ENCODE results near the gene DDX24. TPM values are rescaled to one million over a fixed set of nuclear protein-coding genes. Genes with fewer than 3 reads are reported as not detected.

Gene DDX24
- total and polyA plus RNA-seq, 2 experiments from 2014 or later, result 123 to 149 TPM

DNA sequence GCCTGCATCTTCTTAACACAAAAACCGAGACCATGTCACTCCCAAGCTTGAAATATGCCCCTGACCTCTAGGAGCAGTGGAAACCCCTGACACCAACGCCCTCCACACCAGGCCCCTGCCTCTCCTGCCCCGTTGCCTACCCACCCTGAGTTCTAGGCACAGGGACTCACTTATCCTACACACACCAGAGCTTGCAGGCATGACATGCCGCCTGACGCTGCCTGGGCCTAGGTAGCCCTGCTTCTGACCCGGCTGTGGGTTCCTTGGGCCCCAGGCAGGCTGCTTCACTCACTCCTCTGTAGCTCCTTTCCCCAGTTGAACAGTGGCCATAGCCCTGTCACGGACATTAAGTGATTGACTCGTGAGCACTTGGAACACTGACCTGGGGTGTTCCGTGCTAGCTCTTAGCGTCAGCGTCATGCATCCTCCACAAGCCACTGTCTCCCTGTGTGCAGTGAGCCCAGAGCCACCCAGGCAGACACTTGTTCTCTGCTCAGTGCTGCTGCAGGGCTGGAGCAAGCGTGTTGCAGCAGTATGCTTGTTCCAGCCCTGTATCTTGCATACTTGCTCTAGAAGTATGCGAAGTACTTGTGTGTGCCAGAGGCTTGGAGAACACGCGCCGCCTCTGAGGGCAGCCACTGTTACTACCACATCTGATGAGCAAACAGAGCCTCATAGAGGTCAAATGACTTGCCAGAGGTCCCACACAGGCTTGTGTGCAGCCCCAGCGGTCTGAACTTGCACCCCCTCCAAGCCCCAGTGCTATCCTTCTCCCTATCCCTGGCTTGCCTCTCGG is 39.3 kb downstream of the DDX24 start:
- Histone ChIP-seq H3K4me3 (no peak overlapping the region), H3K9ac (no peak overlapping the region), H4K20me1 (ENCODE audit: insufficient read depth) (no peaks in the 10 kb centered on the region), H2AFZ (no peak overlapping the region), H3K4me2 (ENCODE audit: unreplicated experiment) (no peak overlapping the region), H3K36me3 (ENCODE audit: low read depth) (no peaks in the 10 kb centered on the region), H3K4me1 (ENCODE audit: insufficient read depth) (peaks cover 5% of the 10 kb centered on the region; the same call in 1 of the 2 replicates), H3K9me3 (ENCODE audit: low read depth) (no peaks in the 10 kb centered on the region), H3K9me2 (ENCODE audit: insufficient read depth) (no peaks in the 10 kb centered on the region), H3K27me3 (replicated peaks; ENCODE audit: insufficient read depth) (no peaks in the 10 kb centered on the region), H3K27ac (no peak overlapping the region), H3K79me2 (ENCODE audit: insufficient read depth) (no peaks in the 10 kb centered on the region), H3F3A (ENCODE audit: insufficient read depth) (no peaks in the 10 kb centered on the region)
- WGBS, 2 experiments (ENCODE audit: low coverage in 1 of 2, low lambda C conversion rate in 2 of 2, missing lambda C conversion rate in 2 of 2), result 36 to 42% methylated on average over 18 of the region's 18 CpGs
- in situ Hi-C loops (cut with MboI), result no loop called here
- peak; percentile 89 for DNase-seq
- TF ChIP-seq EZH2phosphoT487 (IDR thresholded peaks at IDR 0.05; ENCODE audit: insufficient read depth, low read depth) (no peak), EZH2 (IDR thresholded peaks at IDR 0.05; ENCODE audit: insufficient read depth, poor library complexity, severe bottlenecking) (no peak)

DNA sequence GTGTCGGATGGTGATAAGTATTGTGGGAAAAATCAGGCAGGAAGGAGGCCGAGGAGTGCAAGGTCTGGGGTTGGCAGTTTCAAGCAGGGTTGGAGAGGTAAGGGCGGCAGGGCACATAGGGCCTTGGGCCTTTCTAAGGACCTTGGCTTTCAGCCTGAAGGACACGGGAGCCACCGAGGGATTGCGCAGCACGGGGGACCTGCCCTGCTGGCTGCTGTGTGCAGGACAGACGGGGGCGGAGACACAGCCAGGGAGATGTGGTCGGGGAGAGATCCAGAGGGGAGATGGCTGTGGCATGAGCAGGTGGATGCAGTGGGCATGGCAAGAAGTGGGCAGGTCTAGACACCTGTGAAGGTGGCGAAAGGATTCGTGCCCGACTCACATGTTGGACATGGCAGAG is 40.2 kb downstream of the DDX24 start:
- Histone ChIP-seq H3K27ac (no peak overlapping the region), H3K9me2 (ENCODE audit: insufficient read depth) (no peaks in the 10 kb centered on the region), H3K36me3 (ENCODE audit: low read depth) (no peaks in the 10 kb centered on the region), H2AFZ (no peak overlapping the region), H3K4me2 (ENCODE audit: unreplicated experiment) (no peak overlapping the region), H3K9me3 (ENCODE audit: low read depth) (no peaks in the 10 kb centered on the region), H3K79me2 (ENCODE audit: insufficient read depth) (no peaks in the 10 kb centered on the region), H3K9ac (no peak overlapping the region), H3K27me3 (replicated peaks; ENCODE audit: insufficient read depth) (no peaks in the 10 kb centered on the region), H3F3A (ENCODE audit: insufficient read depth) (no peaks in the 10 kb centered on the region), H4K20me1 (ENCODE audit: insufficient read depth) (no peaks in the 10 kb centered on the region), H3K4me3 (no peak overlapping the region), H3K4me1 (ENCODE audit: insufficient read depth) (peaks cover 5% of the 10 kb centered on the region; the same call in 1 of the 2 replicates)
- TF ChIP-seq EZH2phosphoT487 (IDR thresholded peaks at IDR 0.05; ENCODE audit: insufficient read depth, low read depth), result no peak
- no peak for TF ChIP-seq EZH2 (IDR thresholded peaks at IDR 0.05; ENCODE audit: insufficient read depth, poor library complexity, severe bottlenecking)
- in situ Hi-C loops (cut with MboI), result no loop called here
- 94% methylated on average over 13 of the region's 13 CpGs for WGBS, 2 experiments (ENCODE audit: low coverage in 1 of 2, low lambda C conversion rate in 2 of 2, missing lambda C conversion rate in 2 of 2)
- no peak for DNase-seq

DNA sequence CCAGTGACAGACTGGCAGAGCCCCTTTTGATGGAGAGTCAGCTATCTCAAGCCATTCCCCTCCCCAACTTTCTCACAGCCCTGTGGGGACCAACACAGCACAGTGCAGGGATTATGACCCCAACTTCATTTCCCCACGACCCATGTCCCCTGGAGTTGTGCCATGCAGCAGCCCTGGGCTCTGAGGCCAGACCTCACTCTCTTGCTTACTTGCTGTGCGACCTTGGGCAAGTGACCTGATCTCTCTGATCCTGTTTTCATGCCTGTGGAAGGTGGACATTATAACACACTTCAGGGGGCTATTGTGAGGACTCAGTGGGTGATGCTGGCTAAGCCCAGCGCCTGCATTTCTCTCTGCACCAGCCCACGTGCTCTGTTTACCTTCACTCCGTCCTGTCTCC is 40.8 kb downstream of the DDX24 start:
- Histone ChIP-seq H3K4me3 (no peak overlapping the region), H3K27ac (no peak overlapping the region), H4K20me1 (ENCODE audit: insufficient read depth) (no peaks in the 10 kb centered on the region), H3K36me3 (ENCODE audit: low read depth) (no peaks in the 10 kb centered on the region), H3K27me3 (replicated peaks; ENCODE audit: insufficient read depth) (no peaks in the 10 kb centered on the region), H3F3A (ENCODE audit: insufficient read depth) (no peaks in the 10 kb centered on the region), H3K79me2 (ENCODE audit: insufficient read depth) (no peaks in the 10 kb centered on the region), H3K9me3 (ENCODE audit: low read depth) (no peaks in the 10 kb centered on the region), H3K4me2 (ENCODE audit: unreplicated experiment) (no peak overlapping the region), H3K4me1 (ENCODE audit: insufficient read depth) (peaks cover 5% of the 10 kb centered on the region; the same call in 1 of the 2 replicates), H2AFZ (no peak overlapping the region), H3K9me2 (ENCODE audit: insufficient read depth) (no peaks in the 10 kb centered on the region), H3K9ac (no peak overlapping the region)
- DNase-seq, result no peak
- TF ChIP-seq EZH2 (IDR thresholded peaks at IDR 0.05; ENCODE audit: insufficient read depth, poor library complexity, severe bottlenecking) (no peak), EZH2phosphoT487 (IDR thresholded peaks at IDR 0.05; ENCODE audit: insufficient read depth, low read depth) (no peak)
- in situ Hi-C loops (cut with MboI), result no loop called here
- 77 to 79% methylated on average over 5 of the region's 5 CpGs for WGBS, 2 experiments (ENCODE audit: low coverage in 1 of 2, low lambda C conversion rate in 2 of 2, missing lambda C conversion rate in 2 of 2)

DNA sequence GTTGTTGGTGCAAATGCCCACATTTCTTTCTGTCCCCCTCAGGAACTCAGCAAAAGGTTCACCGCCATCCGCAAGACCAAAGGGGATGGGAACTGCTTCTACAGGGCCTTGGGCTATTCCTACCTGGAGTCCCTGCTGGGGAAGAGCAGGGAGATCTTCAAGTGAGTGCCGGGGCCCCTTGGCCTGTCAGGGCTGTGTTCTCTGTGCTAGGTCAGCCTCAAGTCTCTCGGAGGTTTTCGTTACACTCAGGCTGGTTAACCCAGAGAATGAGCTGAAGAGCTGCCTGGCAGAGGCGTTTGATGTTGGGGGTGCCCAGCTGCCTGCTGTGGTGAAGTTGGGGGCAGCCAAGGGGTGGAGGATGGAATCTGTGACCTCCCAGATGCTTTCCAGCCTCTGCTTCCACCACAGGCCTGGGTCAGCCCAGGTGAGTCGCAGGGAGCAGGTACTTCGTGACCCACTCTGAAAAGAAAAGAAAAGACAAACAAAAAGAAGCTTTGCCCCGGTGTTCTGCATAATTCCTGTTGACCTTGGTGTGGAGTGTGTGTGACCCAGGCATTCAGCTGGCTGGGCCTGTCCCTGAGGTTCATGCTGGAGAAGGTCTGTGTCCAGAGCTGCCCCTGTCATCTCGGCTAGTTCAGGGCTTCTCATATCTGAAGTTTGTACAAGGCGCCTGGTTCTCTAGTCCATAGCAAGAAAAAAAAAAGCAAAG is 41.9 kb downstream of the DDX24 start:
- no peaks in the 10 kb centered on the region for H3F3A ChIP-seq (ENCODE audit: insufficient read depth)
- DNase-seq, result no peak
- H3K9me3 ChIP-seq (ENCODE audit: low read depth), result no peaks in the 10 kb centered on the region
- H3K4me2 ChIP-seq (ENCODE audit: unreplicated experiment), result no peak overlapping the region
- no peaks in the 10 kb centered on the region for H3K27me3 ChIP-seq (replicated peaks; ENCODE audit: insufficient read depth)
- H3K36me3 ChIP-seq (ENCODE audit: low read depth), result no peaks in the 10 kb centered on the region
- H3K27ac ChIP-seq, result no peak overlapping the region
- no peak overlapping the region for H2AFZ ChIP-seq
- no peak overlapping the region for H3K9ac ChIP-seq
- no peak overlapping the region for H3K4me3 ChIP-seq
- H3K79me2 ChIP-seq (ENCODE audit: insufficient read depth), result no peaks in the 10 kb centered on the region
- H4K20me1 ChIP-seq (ENCODE audit: insufficient read depth), result no peaks in the 10 kb centered on the region
- H3K9me2 ChIP-seq (ENCODE audit: insufficient read depth), result no peaks in the 10 kb centered on the region
- in situ Hi-C loops (cut with MboI), result no loop called here
- 87 to 90% methylated on average over 11 of the region's 11 CpGs for WGBS, 2 experiments (ENCODE audit: low coverage in 1 of 2, low lambda C conversion rate in 2 of 2, missing lambda C conversion rate in 2 of 2)
- TF ChIP-seq EZH2 (IDR thresholded peaks at IDR 0.05; ENCODE audit: insufficient read depth, poor library complexity, severe bottlenecking) (no peak), EZH2phosphoT487 (IDR thresholded peaks at IDR 0.05; ENCODE audit: insufficient read depth, low read depth) (no peak)
- peaks cover 5% of the 10 kb centered on the region; the same call in 1 of the 2 replicates for H3K4me1 ChIP-seq (ENCODE audit: insufficient read depth)
